ENCODE results near the gene ZNF213.

ZNF213 gene

GRCh38 chr16:3092501-3092941, 42.3 kb upstream of the ZNF213 start:
- Histone ChIP-seq H3K36me3 (ENCODE audit: insufficient read depth, low read length) (peaks cover 67% of the 10 kb centered on the region), H3K9me3 (ENCODE audit: insufficient read depth, low read depth, low read length) (no peaks in the 10 kb centered on the region), H3K27me3 (ENCODE audit: insufficient read depth, low read length) (no peaks in the 10 kb centered on the region), H3K4me1 (ENCODE audit: insufficient read depth, low read length) (peaks cover 11% of the 10 kb centered on the region), H3K27ac (ENCODE audit: low read depth, low read length) (no peak overlapping the region), H3K4me3 (ENCODE audit: low read length) (no peak overlapping the region), H3K9ac (ENCODE audit: low read depth, low read length) (no peak overlapping the region)
- 96% methylated on average over 20 of the region's 20 CpGs for WGBS

DNA sequence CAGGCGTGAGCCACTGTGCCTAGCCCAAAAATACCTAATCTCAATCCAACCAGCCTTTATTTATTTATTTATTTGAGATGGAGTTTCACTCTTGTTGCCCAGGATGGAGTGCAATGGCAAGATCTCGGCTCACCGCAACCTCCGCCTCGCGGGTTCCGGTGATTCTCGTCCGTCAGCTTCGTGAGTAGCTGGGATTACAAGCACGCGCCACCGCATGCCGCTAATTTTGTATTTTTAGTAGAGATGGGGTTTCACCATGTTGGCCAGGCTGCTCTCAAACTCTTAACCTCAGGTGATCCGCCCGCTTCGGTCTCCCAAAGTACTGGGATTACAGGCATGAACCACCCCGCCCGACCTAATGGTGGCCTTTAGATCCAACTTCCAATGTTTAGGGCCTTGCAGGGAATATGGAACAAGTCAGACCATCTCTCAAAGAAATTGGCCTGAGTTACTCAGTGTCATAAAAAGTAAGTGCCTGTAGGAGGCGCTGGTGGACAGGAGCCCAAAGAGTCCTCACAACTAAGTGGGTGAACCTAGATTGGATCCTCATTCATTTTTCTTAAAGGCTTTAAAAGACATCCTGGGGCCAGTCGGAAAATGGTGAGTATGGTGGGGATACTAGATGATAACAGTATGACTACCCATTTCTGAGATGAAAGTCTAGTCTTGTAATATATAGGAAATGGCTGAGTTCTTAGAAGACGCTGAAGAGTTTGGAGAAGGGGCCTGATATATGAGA, 40.4 kb upstream of the ZNF213 start:
- H3K9ac ChIP-seq (ENCODE audit: low read depth, low read length), result no peak overlapping the region
- H3K36me3 ChIP-seq (ENCODE audit: insufficient read depth, low read length), result peaks cover 49% of the 10 kb centered on the region
- no peak overlapping the region for H3K4me3 ChIP-seq (ENCODE audit: low read length)
- H3K4me1 ChIP-seq (ENCODE audit: insufficient read depth, low read length), result peaks cover 13% of the 10 kb centered on the region
- no peaks in the 10 kb centered on the region for H3K27me3 ChIP-seq (ENCODE audit: insufficient read depth, low read length)
- 93% methylated on average over 22 of the region's 22 CpGs for WGBS
- H3K9me3 ChIP-seq (ENCODE audit: insufficient read depth, low read depth, low read length), result no peaks in the 10 kb centered on the region
- H3K27ac ChIP-seq (ENCODE audit: low read depth, low read length), result no peak overlapping the region

- H3K4me3 ChIP-seq (ENCODE audit: low read length), result no peak overlapping the region
- no peak overlapping the region for H3K9ac ChIP-seq (ENCODE audit: low read depth, low read length)
- peak overlapping the region; percentile 32; the same call in 1 of the 2 replicates for H3K27ac ChIP-seq (ENCODE audit: low read depth, low read length)
- H3K9me3 ChIP-seq (ENCODE audit: insufficient read depth, low read depth, low read length), result no peaks in the 10 kb centered on the region
- H3K27me3 ChIP-seq (ENCODE audit: insufficient read depth, low read length), result no peaks in the 10 kb centered on the region
- H3K4me1 ChIP-seq (ENCODE audit: insufficient read depth, low read length), result peaks cover 17% of the 10 kb centered on the region
- 90% methylated on average over 4 of the region's 4 CpGs for WGBS
- H3K36me3 ChIP-seq (ENCODE audit: insufficient read depth, low read length), result peaks cover 35% of the 10 kb centered on the region
Observed at GRCh38 chr16:3095869-3096268, 39.0 kb upstream of the ZNF213 start.

GRCh38 chr16:3096362-3096761, 38.5 kb upstream of the ZNF213 start:
- no peak overlapping the region for H3K9ac ChIP-seq (ENCODE audit: low read depth, low read length)
- H3K9me3 ChIP-seq (ENCODE audit: insufficient read depth, low read depth, low read length), result no peaks in the 10 kb centered on the region
- H3K4me3 ChIP-seq (ENCODE audit: low read length), result no peak overlapping the region
- peaks cover 30% of the 10 kb centered on the region for H3K36me3 ChIP-seq (ENCODE audit: insufficient read depth, low read length)
- H3K27ac ChIP-seq (ENCODE audit: low read depth, low read length), result peak overlapping the region; percentile 32; the same call in 1 of the 2 replicates
- H3K27me3 ChIP-seq (ENCODE audit: insufficient read depth, low read length), result no peaks in the 10 kb centered on the region
- peaks cover 20% of the 10 kb centered on the region for H3K4me1 ChIP-seq (ENCODE audit: insufficient read depth, low read length)
- WGBS, result 90% methylated on average over 6 of the region's 6 CpGs

DNA sequence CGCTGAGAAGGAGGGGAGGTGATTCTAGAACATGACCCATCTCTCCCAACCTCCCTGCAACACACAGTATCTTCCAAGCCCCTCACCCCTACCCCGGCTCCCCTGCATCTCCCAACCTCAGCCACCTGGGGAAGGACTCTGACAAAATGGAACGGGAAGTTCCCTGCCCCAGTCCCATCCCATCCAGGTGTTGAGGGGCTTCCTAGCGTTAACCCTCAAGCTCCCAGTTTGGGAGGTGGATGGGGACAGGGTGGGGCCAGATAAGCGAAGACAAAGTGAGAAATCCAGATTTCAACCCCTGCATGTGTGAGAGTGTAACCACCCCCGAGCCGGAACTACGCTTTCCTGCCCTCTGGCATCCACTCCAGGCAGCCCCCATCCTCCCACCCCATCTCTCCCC, 37.6 kb upstream of the ZNF213 start:
- no peaks in the 10 kb centered on the region for H3K9me3 ChIP-seq (ENCODE audit: insufficient read depth, low read depth, low read length)
- H3K9ac ChIP-seq (ENCODE audit: low read depth, low read length), result peak overlapping the region; percentile 94
- peak overlapping the region; percentile 94 for H3K27ac ChIP-seq (ENCODE audit: low read depth, low read length)
- H3K27me3 ChIP-seq (ENCODE audit: insufficient read depth, low read length), result no peaks in the 10 kb centered on the region
- peak overlapping the region; percentile 76 for H3K4me3 ChIP-seq (ENCODE audit: low read length)
- 23% methylated on average over 7 of the region's 8 CpGs for WGBS
- peaks cover 21% of the 10 kb centered on the region for H3K36me3 ChIP-seq (ENCODE audit: insufficient read depth, low read length)
- peaks cover 20% of the 10 kb centered on the region for H3K4me1 ChIP-seq (ENCODE audit: insufficient read depth, low read length)

DNA sequence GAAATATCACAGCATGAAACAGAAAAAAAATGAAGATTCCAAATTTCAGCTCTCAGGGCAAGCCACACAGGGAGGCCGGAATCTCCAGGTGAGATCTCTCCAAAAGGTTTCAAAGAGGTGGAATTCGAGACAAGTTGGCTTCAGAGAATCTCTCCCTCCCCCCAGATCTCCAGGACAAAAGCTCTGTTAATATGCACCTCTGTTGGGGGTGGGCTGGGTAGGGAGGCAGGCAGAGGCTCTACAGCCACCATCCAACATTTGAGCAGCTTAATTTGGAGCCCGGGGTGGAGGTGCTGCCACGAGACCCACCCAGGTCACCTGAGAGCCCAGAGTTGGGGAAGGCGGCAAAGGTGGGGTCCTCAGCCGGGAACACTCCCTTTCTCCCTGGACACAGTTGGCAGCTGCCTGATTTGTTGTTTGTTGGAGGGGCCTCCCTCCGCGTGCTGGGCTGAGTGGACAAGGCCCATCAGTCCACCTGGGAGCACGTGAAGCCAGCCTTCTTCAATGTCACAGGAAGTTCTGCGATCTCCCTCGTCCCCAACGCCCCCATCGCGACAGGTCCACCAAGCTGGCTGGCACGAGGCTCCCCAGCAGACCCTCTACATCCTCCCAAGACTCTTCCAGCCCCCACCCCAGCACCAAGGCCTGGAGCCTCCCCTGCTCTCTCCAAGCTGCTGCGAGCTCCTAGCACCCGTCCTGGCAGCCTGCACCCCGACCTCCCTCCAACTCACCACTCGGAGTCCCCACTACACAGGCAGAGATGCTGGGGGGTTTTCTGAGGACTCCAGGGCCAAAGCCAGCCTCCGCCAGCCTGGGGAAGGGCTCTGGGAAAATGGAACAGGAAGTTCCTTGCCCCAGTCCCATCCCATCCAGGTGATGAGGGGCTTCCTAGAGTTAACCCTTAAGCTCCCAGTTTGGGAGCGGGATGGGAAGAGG, 36.1 kb upstream of the ZNF213 start, which contains the start of gene ZSCAN10:
ZSCAN10 (minus strand) TSS at position 836 of the 936 bp plus-strand sequence. CDS start 6,357 bp downstream, outside the sequence.
- Histone ChIP-seq H3K9ac (ENCODE audit: low read depth, low read length) (peak within 1 kb of the TSS; percentile 94), H3K27me3 (ENCODE audit: insufficient read depth, low read length) (no peaks in the 10 kb centered on the region), H3K27ac (ENCODE audit: low read depth, low read length) (peak within 1 kb of the TSS; percentile 94), H3K4me1 (ENCODE audit: insufficient read depth, low read length) (peaks cover 20% of the 10 kb centered on the region), H3K36me3 (ENCODE audit: insufficient read depth, low read length) (peaks cover 12% of the 10 kb centered on the region), H3K9me3 (ENCODE audit: insufficient read depth, low read depth, low read length) (no peaks in the 10 kb centered on the region), H3K4me3 (ENCODE audit: low read length) (peak within 1 kb of the TSS; percentile 76)
- 0% methylated on average over 21 of the region's 21 CpGs for WGBS

DNA sequence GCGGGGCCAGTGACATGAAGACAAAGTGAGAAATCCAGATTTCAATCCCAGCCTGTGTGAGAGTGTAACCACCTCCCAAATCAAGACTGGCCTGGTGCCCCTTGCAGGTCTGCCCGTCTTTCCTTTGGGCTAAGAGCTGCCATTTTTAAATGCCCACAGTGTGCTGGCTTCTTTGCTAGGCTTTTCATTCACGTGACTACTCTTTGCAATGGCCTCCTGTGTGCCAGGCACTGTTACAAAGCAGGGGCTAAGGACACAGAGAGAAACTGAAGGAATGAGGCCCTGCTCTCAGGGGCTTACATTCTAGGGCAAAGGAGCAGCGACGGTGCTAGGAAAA, 35.5 kb upstream of the ZNF213 start:
- Histone ChIP-seq H3K4me1 (ENCODE audit: insufficient read depth, low read length) (peaks cover 20% of the 10 kb centered on the region), H3K9ac (ENCODE audit: low read depth, low read length) (peak overlapping the region; percentile 94), H3K27me3 (ENCODE audit: insufficient read depth, low read length) (no peaks in the 10 kb centered on the region), H3K27ac (ENCODE audit: low read depth, low read length) (peak overlapping the region; percentile 94), H3K36me3 (ENCODE audit: insufficient read depth, low read length) (peaks cover 10% of the 10 kb centered on the region), H3K9me3 (ENCODE audit: insufficient read depth, low read depth, low read length) (no peaks in the 10 kb centered on the region), H3K4me3 (ENCODE audit: low read length) (peak overlapping the region; percentile 76)
- WGBS, result under 1% methylated on average over 5 of the region's 5 CpGs

- H3K27ac ChIP-seq (ENCODE audit: low read depth, low read length), result peak overlapping the region; percentile 94
- H3K27me3 ChIP-seq (ENCODE audit: insufficient read depth, low read length), result no peaks in the 10 kb centered on the region
- H3K36me3 ChIP-seq (ENCODE audit: insufficient read depth, low read length), result peaks cover 6% of the 10 kb centered on the region
- H3K9me3 ChIP-seq (ENCODE audit: insufficient read depth, low read depth, low read length), result no peaks in the 10 kb centered on the region
- H3K4me3 ChIP-seq (ENCODE audit: low read length), result peak overlapping the region; percentile 76
- peaks cover 20% of the 10 kb centered on the region for H3K4me1 ChIP-seq (ENCODE audit: insufficient read depth, low read length)
- peak overlapping the region; percentile 94 for H3K9ac ChIP-seq (ENCODE audit: low read depth, low read length)
- under 1% methylated on average over 39 of the region's 39 CpGs for WGBS
Observed at GRCh38 chr16:3099732-3100499, 34.9 kb upstream of the ZNF213 start.

GRCh38 chr16:3101018-3101840, 33.6 kb upstream of the ZNF213 start:
- 61% methylated on average over 24 of the region's 29 CpGs for WGBS
- Histone ChIP-seq H3K27me3 (ENCODE audit: insufficient read depth, low read length) (no peaks in the 10 kb centered on the region), H3K4me3 (ENCODE audit: low read length) (no peak overlapping the region), H3K4me1 (ENCODE audit: insufficient read depth, low read length) (peaks cover 23% of the 10 kb centered on the region), H3K9ac (ENCODE audit: low read depth, low read length) (no peak overlapping the region), H3K36me3 (ENCODE audit: insufficient read depth, low read length) (peaks cover 3% of the 10 kb centered on the region), H3K27ac (ENCODE audit: low read depth, low read length) (peak overlapping the region; percentile 33; the same call in 1 of the 2 replicates), H3K9me3 (ENCODE audit: insufficient read depth, low read depth, low read length) (no peaks in the 10 kb centered on the region)

- Histone ChIP-seq H3K36me3 (ENCODE audit: insufficient read depth, low read length) (no peaks in the 10 kb centered on the region), H3K9ac (ENCODE audit: low read depth, low read length) (no peak overlapping the region; the same call in 1 of the 2 replicates), H3K27me3 (ENCODE audit: insufficient read depth, low read length) (no peaks in the 10 kb centered on the region), H3K4me1 (ENCODE audit: insufficient read depth, low read length) (peaks cover 21% of the 10 kb centered on the region), H3K27ac (ENCODE audit: low read depth, low read length) (peak overlapping the region; percentile 91), H3K4me3 (ENCODE audit: low read length) (peak overlapping the region; percentile 21; the same call in 1 of the 2 replicates), H3K9me3 (ENCODE audit: insufficient read depth, low read depth, low read length) (no peaks in the 10 kb centered on the region)
- WGBS, result 29% methylated on average over 27 of the region's 27 CpGs
Observed at GRCh38 chr16:3101841-3102470, 32.9 kb upstream of the ZNF213 start.
